ENCODE measurements around the gene SRRM4. TPM values are rescaled to one million over a fixed set of nuclear protein-coding genes. Genes with fewer than 3 reads are reported as not detected.
"Not testable (repeated sequence)": the region's sequence is repeated elsewhere in the genome, so short reads cannot be mapped to it uniquely, and the experiment has no call there.

The SRRM4 gene
- total RNA-seq, 1 donor from 2014 or later, result not detected

DNA sequence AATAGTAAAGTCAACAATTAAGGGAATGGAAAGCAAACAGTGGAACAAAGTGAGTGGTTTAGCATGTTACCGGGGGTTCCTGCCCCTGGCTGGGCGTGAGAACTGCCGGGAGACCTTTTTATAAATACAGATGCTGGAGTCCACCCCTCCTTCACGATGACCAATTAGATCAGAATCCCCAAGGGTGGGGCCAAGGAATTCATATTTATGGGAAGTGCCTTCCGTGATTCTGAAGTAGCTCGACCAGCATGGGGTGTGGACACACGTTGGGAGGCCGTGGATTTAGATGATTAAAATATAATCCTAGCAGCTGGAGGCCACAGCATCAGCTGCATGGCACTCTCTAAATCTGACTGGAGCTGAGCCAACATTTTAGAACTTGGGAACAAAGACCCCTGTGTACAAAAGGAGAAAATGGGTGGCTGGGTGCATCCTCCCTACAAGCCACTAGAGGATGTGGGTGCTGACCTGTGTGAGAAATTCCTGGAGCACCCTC is 87.9 kb downstream of the SRRM4 start:
- no peak for DNase-seq (ENCODE audit: low read depth in 2 of 2)

DNA sequence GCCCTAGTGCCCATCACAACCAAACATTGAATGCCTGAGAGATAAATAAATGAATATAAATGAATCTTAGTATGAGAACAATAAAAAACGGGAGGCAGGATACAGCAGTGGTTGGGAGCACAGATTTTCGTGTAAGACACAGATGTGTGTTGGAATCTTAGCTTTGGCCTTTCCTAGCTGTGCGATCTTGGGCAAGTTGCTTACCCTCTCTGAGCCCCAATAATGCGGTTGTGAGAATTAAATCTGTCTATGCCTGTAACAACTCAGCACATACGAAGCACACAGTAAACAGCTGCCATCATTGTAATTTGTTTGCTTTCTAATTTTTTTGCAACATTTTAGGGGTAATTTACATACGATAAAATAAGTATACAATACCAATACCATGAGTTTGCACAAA is 89.8 kb downstream of the SRRM4 start:
- no peak for DNase-seq (ENCODE audit: low read depth in 2 of 2)

- DNase-seq (ENCODE audit: low read depth in 2 of 2), result no peak
Measured at GRCh38 chr12:119071638-119072231, 90.4 kb downstream of the SRRM4 start.

DNA sequence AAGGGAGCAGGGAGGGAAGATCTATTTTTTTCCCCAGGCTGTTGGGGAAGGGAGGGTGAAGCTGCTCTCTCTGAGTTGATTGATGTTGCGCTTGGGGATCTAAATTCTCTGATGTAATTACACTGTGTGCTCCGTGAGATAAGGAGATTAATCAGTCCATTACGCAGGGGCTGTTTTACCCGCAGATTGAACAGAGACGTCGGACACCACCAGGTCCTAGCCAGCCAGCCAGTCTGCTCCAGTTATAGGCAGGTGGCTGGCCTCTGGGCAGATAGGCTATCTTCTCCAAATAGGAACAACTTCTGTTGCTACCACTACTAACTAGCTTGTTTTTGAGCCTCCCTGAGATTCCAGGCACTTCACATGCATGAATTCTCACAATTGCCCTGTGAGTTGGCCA is 91.1 kb downstream of the SRRM4 start:
- DNase-seq (ENCODE audit: low read depth in 2 of 2), result no peak

- no peak for DNase-seq (ENCODE audit: low read depth in 2 of 2)
Measured at GRCh38 chr12:119075222-119075787, 94.0 kb downstream of the SRRM4 start.

DNA sequence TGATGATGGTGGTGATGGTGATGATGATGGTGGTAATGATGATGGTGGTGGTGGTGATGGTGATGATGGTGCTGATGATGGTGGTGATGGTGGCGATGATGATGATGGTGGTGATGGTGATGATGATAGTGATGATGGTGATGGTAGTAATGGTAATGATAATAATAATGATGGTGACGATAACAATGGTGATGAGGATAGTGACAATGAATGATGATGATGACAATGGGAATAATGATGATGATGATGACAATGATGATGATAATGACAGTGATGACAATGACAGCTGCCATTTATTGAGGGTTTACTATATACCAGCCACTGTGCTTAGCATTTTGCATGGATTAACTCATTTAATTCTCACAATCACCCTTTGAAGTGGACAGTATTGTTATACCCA is 94.6 kb downstream of the SRRM4 start:
- DNase-seq (ENCODE audit: low read depth in 2 of 2), result no peak

DNA sequence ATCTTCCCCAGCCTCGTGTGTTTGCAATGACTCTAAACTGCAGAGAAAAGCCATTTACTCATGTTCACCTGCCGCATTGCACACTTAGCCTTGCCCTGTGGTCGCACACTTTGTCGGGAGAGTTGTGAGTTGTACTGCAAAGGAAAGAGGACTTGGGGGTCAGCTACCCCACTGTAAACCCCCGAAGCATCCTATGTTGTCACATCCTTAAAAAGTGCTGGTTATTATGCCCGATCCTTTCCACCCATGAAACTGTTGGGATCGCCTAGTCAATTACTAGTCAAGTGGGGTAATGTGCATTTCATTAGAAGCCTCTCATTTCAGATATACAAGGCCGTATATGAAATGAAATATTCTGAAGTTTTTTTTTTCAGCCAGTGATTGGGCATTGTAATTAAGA is 98.2 kb downstream of the SRRM4 start:
- no peak for DNase-seq (ENCODE audit: low read depth in 2 of 2)

DNA sequence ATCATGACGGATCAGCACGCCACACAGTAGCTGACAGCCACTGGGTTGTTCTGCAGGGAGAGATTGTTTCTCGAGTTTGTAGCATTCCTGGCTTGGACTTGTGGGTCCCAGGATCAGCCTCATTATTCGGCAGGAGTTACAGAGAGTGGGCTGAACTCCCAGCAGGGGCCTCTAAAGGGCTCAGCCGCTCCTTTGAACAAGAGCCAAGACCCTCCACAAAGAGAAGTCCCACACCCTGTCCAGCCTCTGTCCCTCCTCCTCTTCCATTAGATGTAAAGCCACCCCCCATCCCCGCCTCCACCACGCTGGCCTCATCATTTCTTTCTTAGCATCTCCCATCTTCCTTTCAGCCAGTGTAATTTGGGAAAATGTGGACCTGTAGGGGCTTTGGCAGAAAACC is 100.7 kb downstream of the SRRM4 start:
- DNase-seq (ENCODE audit: low read depth in 2 of 2), result no peak

DNA sequence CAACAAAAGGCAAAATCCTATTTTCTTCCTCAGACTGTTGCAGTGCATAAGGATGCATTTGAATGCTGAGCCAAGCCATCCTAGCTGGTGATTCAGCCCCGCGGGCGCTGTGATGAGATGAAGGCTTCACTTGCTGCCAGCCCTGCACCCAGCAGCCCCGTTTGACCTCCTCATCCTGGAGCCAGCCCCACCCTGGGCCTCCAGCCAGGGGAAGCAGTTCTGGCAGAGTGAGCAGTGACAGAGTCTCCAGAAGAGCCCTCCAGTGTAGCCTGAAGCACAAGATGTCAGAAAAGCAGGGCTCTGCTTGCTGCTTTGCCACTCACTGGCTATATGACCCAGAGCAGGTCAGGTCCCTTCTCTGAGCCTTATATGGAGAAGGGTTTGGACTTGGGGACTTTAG is 101.2 kb downstream of the SRRM4 start:
- DNase-seq (ENCODE audit: low read depth in 2 of 2), result no peak

- DNase-seq (ENCODE audit: low read depth in 2 of 2), result no peak
Measured at GRCh38 chr12:119088685-119089379, 107.5 kb downstream of the SRRM4 start.

GRCh38 chr12:119089380-119090013 is 108.2 kb downstream of the SRRM4 start:
- no peak for DNase-seq (ENCODE audit: low read depth in 2 of 2)

- no peak for DNase-seq (ENCODE audit: low read depth in 2 of 2)
Measured at GRCh38 chr12:119090276-119090675, 108.9 kb downstream of the SRRM4 start.

GRCh38 chr12:119090865-119091264 is 109.5 kb downstream of the SRRM4 start:
- DNase-seq (ENCODE audit: low read depth in 2 of 2), result no peak

- DNase-seq (ENCODE audit: low read depth in 2 of 2), result no peak
Measured at GRCh38 chr12:119096429-119097202, 115.3 kb downstream of the SRRM4 start.

GRCh38 chr12:119100933-119101332 is 119.6 kb downstream of the SRRM4 start:
- no peak for DNase-seq (ENCODE audit: low read depth in 2 of 2)

DNA sequence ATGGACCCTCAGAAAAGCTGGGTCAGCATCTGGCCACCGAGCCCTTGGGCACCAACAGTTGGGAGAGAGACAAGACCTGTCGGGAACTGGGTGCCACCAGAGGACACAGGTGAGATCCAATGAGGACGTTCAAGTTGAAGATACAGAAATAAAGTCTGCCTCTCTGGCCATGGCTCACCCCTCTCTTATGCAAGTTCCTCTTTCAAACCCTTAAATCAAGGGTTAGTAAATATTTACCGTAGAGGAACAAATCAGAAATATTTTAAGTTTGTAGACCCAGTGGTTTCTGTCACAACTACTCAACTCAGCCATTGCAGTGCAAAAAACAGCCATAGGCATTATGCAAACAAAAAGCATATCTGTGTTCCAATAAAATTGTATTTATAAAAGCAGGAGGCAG is 120.9 kb downstream of the SRRM4 start:
- DNase-seq (ENCODE audit: low read depth in 2 of 2), result no peak

GRCh38 chr12:119102714-119103113 is 121.4 kb downstream of the SRRM4 start:
- no peak for DNase-seq (ENCODE audit: low read depth in 2 of 2)

- not testable (repeated sequence) for DNase-seq (ENCODE audit: low read depth in 2 of 2)
Measured at GRCh38 chr12:119104969-119105368, 123.6 kb downstream of the SRRM4 start.

DNA sequence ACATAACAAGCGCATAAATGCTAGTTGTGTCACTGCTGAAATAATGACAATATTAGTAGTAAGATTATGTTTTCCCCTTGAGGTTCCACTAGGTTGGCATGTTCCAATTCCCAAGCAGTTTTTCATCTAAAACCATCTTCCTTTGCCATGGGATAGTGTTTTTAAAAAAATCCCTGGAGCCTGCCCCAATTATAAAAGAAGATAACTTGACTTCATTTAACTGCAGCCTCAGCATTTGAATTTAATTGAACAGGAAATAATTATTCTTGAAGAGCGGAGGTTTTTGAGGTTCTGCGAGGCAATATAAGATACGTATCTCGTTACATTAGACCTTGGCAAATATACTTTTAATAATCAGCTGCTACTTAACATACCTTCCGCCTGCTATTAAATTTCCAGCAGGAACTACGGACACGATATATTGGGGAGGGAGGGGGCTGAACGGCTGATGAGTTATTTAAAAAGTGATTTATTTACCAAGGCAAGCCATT is 132.2 kb downstream of the SRRM4 start:
- no peak for DNase-seq (ENCODE audit: low read depth in 2 of 2)

DNA sequence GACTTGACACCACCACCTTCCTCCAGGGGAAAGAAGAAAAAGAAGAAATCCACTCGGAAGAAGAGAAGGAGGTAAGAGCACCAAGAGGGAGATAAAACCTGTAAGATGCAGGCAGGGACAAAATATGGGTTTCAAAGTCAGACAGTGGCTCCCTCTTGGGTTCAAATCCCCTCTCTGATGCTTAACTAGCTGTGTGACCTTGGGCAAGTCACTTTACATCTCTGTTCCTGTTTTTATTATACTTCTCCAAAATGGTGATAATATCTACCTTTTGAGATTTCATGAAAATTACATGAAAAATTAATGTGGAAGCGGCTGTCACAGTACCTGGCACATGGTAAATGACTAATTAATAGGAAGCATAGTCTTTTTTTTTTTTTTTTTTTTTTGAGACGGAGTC is 133.0 kb downstream of the SRRM4 start:
- DNase-seq (ENCODE audit: low read depth in 2 of 2), result no peak

DNA sequence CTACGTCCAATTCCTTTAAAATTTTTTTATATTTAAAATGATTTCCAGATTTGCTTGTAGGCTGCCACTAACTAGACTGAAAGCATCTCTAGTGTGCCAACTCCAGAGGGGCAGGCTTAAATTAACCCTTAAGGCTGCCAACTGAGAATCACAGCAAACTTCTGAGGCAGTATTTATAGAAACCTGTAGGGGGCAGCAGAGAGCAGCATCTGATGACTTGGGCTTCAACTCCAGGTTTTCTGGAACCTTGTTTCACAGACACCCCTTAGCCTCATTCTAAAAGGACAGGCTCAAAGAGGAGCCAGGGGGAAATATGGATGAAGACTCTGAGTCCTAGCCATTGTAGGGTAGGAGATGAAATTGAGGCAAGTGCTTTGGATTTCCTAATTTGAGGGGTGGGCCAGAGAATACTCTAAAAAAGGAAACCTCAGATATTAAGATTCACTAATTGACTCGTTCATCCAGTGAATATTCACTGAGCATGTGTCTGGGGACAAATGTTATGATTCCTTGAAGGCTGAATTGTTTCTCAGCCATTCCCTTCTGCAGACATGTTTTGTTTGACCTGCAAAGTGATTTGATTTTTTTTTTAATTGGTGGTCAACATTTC is 134.1 kb downstream of the SRRM4 start:
- DNase-seq (ENCODE audit: low read depth in 2 of 2), result peak; percentile 17 to 41

Measured in dermis microvascular lymphatic vessel endothelial cell (primary cell).